Activated CD4-positive, alpha-beta T cell treated with anti-CD3 and anti-CD28 coated beads, Interleukin-2, amount 10 ng/mL, durations not matched to agents 7 days and 5 days (primary cell): ENCODE results near the gene HBD. TPM values are rescaled to one million over a fixed set of nuclear protein-coding genes. Genes with fewer than 3 reads are reported as not detected.
"Not testable (repeated sequence)": the region's sequence is repeated elsewhere in the genome, so short reads cannot be mapped to it uniquely, and the experiment has no call there.

ENCODE experiments used
- CTCF ChIA-PET: fragments of 350-600 bp; sonication (Branson Sonifier 250); formaldehyde crosslinking; loops from one replicate; lab custom pipeline; 2021; ENCODE audit warnings: antibody characterized with exemption; lab: Charles Lee
- POLR2A ChIA-PET: fragments of 350-600 bp; sonication (Branson Sonifier 250); formaldehyde crosslinking; loops from one replicate; lab custom pipeline; 2021; ENCODE audit warnings: antibody characterized with exemption; lab: Charles Lee
- DNase-seq: peaks from one replicate; pipeline ENCODE4 v3.0.0-alpha.2; 2020
- H3K27ac Mint-ChIP-seq: one replicate; pipeline ENCODE4 v1.8.0; 2021; ENCODE audit warnings: mild to moderate bottlenecking, moderate library complexity, mixed read lengths
- H3K27me3 Mint-ChIP-seq: one replicate; pipeline ENCODE4 v1.8.0; 2021; ENCODE audit warnings: mixed read lengths
- H3K36me3 Mint-ChIP-seq: one replicate; pipeline ENCODE4 v1.8.0; 2021; ENCODE audit warnings: low read depth, mixed read lengths
- H3K4me1 Mint-ChIP-seq: one replicate; pipeline ENCODE4 v1.8.0; 2021; ENCODE audit warnings: mixed read lengths
- H3K4me3 Mint-ChIP-seq: one replicate; pipeline ENCODE4 v1.8.0; 2021; ENCODE audit warnings: mild to moderate bottlenecking, moderate library complexity, mixed read lengths
- H3K9me3 Mint-ChIP-seq: one replicate; pipeline ENCODE4 v1.8.0; 2021; ENCODE audit warnings: mixed read lengths
- total RNA-seq, 2 experiments: library from RNA; stranded (reverse); gene quantifications; one replicate each; pipeline ENCODE4 v1.2.3, GENCODE V29; 2021

HBD gene
- total RNA-seq, 2 experiments from 2014 or later = not detected

DNA sequence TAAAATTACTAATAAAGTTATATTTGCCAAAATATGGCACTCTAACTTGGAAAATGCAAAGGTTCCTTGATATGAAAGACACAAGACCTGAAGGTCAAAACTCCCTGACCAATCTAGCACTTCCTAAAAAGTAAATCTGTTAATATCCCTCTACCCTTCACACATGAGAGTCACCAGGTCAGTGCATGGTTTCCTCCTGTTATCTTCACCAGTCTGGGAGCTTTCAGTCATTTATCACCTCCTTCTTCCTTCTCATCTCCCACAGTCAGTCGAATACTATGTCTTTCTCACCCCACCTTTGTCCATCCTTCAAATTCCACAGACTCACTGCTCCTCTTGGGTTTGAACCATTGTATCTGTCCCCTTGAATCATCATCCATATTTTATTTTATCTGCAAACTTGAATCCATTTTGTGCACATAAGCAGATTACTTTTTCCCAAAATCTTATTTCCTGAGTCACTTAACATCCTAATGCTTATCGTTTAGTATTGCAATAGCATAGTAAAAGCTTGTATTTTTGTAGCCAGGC is 32.8 kb upstream of the HBD start:
- Mint-ChIP-seq H3K27me3 (peaks cover 10% of the 10 kb centered on the region), H3K9me3 (no peaks in the 10 kb centered on the region), H3K27ac (no peak overlapping the region), H3K36me3 (no peaks in the 10 kb centered on the region), H3K4me3 (no peak overlapping the region), H3K4me1 (no peaks in the 10 kb centered on the region)
- POLR2A ChIA-PET = no interaction called here
- DNase-seq = no peak
- CTCF ChIA-PET = interaction anchor here (0.6 kb wide), 1 partner anchor 1344 kb away, joined by 4 read pairs; no protein-coding TSS in a partner anchor

DNA sequence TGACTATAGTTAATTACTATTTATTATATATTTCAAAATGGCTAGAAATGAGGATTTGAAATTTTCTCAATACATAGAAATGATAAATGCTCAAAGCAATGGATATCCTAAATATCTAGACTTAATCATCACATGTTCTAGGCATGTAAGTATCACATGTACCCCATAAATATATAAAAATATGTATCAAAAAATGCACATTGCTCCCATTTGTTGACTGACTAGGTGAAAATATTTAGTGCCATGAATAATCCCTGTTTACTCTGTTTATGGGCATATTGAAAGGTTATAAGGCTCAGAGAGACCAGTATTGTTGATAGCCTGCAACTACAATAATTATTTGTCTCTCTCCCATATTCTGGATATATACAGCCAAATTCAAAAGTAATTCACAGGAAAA is 32.3 kb upstream of the HBD start:
- ChIA-PET CTCF (no interaction called here), POLR2A (no interaction called here)
- no peak overlapping the region for H3K27ac Mint-ChIP-seq
- H3K27me3 Mint-ChIP-seq = peaks cover 10% of the 10 kb centered on the region
- H3K9me3 Mint-ChIP-seq = no peaks in the 10 kb centered on the region
- DNase-seq = no peak
- no peaks in the 10 kb centered on the region for H3K36me3 Mint-ChIP-seq
- no peaks in the 10 kb centered on the region for H3K4me1 Mint-ChIP-seq
- H3K4me3 Mint-ChIP-seq = no peak overlapping the region

DNA sequence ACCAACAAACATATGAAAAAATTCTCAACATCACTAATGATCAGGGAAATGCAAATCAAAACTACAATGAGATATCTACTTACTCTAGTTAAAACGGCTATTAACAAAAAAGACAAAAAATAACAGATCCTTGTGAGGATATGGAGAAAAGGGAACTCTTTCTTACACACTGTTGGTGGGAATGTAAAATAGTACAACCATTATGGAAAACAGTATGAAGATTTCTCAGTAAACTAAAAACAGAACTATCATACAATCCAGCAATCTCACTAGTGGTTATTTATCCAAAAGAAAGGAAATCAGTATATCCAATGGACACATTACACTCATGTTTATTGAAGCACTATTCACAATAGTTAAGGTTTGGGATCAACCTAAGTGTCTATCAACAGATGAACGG is 31.5 kb upstream of the HBD start:
- Mint-ChIP-seq H3K4me1 (no peaks in the 10 kb centered on the region), H3K9me3 (no peaks in the 10 kb centered on the region), H3K27me3 (peaks cover 10% of the 10 kb centered on the region), H3K36me3 (no peaks in the 10 kb centered on the region), H3K4me3 (no peak overlapping the region), H3K27ac (no peak overlapping the region)
- DNase-seq = no peak
- ChIA-PET CTCF (no interaction called here), POLR2A (no interaction called here)

DNA sequence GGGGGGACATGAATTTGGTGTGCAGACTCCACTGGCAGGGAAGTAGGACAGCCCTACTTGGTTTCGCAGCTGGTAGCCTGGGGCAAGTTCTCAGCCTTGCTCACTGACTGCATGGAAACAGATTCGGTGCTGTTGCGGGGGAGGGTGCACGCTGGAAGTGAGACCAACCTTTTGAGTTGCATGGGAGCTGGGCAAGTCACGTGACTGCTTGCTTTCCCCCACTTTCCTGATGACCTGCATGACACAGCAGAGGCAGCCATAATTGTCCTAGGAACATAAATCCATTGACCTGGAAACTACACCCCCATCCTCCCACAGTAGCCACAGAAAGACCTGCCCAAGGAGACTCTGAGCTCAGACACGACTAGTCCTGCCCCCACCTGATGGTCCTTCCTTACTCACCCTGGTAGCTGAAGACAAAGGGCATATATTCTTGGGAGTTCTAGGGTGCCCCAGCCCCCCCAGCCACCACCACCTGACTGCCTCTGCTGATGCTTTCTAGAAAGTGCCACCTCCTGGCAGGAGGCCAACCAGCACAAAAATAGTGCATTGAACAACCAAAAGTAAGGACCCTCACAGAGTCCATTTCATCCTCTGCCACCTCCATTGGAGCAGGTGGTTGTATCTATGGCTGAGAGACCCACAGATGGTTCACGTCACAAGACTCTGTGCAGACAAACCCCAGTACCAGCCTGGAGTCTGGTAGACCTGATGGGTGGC is 24.4 kb upstream of the HBD start:
- ChIA-PET CTCF (no interaction called here), POLR2A (no interaction called here)
- Mint-ChIP-seq H3K4me3 (no peak overlapping the region), H3K27me3 (no peaks in the 10 kb centered on the region), H3K9me3 (no peaks in the 10 kb centered on the region), H3K36me3 (no peaks in the 10 kb centered on the region), H3K4me1 (no peaks in the 10 kb centered on the region), H3K27ac (no peak overlapping the region)
- DNase-seq = no peak

DNA sequence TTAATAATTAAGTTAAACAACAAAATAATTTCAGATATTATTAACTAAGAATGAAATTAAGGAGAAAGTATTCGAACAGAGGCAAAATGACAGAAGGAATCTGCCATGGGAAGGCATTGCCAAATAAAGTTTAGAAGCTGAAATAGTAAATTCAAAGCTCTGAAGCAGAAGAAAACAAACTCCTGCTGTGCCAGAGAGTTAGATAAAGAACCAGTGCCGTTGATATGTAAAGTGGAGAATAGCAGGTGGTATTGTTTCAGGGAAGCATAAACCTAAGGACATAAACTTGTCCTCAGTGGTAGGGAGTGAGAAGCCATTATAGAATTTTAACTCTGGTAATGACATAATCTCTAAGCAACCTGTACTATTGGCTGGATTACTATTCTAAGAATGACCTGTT is 23.0 kb upstream of the HBD start:
- CTCF ChIA-PET = no interaction called here
- H3K27ac Mint-ChIP-seq = no peak overlapping the region

GRCh38 chr11:5254646-5255413 is 20.5 kb upstream of the HBD start, which contains the start of gene HBG2:
Gene HBG2 (minus strand): TSS chr11:5254781. CDS start chr11:5254728, 53 bp downstream.
- H3K27me3 Mint-ChIP-seq, H3K9me3 Mint-ChIP-seq, H3K36me3 Mint-ChIP-seq, H3K27ac Mint-ChIP-seq, H3K4me3 Mint-ChIP-seq, H3K4me1 Mint-ChIP-seq, CTCF ChIA-PET, DNase-seq: not testable (repeated sequence)
- POLR2A ChIA-PET = interaction anchor here (0.7 kb wide), 1 partner anchor 76 kb away, joined by 3 read pairs; no protein-coding TSS in a partner anchor

More for the DNA sequence above, 23.0 kb upstream of the HBD start:
- Mint-ChIP-seq H3K27me3 (no peaks in the 10 kb centered on the region), H3K4me3 (no peak overlapping the region), H3K9me3 (no peaks in the 10 kb centered on the region), H3K36me3 (no peaks in the 10 kb centered on the region), H3K4me1 (no peaks in the 10 kb centered on the region)
- POLR2A ChIA-PET = no interaction called here
- no peak for DNase-seq

GRCh38 chr11:5254023-5254422 is 19.7 kb upstream of the HBD start:
- H3K27me3 Mint-ChIP-seq, H3K4me1 Mint-ChIP-seq, POLR2A ChIA-PET, CTCF ChIA-PET, H3K36me3 Mint-ChIP-seq, H3K9me3 Mint-ChIP-seq, H3K27ac Mint-ChIP-seq, H3K4me3 Mint-ChIP-seq, DNase-seq: not testable (repeated sequence)

- H3K9me3 Mint-ChIP-seq, H3K4me1 Mint-ChIP-seq, H3K36me3 Mint-ChIP-seq, H3K27me3 Mint-ChIP-seq, CTCF ChIA-PET, DNase-seq, H3K4me3 Mint-ChIP-seq, H3K27ac Mint-ChIP-seq, POLR2A ChIA-PET: not testable (repeated sequence)
These were observed 19.2 kb upstream of the HBD start for GRCh38 chr11:5253440-5253839.

DNA sequence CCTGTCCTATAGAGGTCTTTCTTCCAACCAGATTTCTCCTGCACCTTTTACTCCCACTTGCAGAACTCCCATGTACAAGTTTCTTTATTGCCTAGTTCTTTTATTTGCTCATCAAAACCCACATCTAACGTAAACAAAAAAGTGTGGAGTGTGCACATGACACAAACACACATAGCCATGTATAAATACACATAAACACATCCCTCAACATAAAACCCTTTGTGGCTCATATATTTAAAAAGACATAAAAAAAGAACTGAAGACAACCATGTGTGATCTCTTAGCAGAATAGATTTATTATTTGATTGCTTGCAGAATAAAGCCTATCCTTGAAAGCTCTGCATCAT is 18.6 kb upstream of the HBD start:
- DNase-seq = no peak
- CTCF ChIA-PET = no interaction called here
- Mint-ChIP-seq H3K36me3 (no peaks in the 10 kb centered on the region), H3K4me1 (no peaks in the 10 kb centered on the region), H3K4me3 (no peak overlapping the region), H3K27me3 (no peaks in the 10 kb centered on the region), H3K27ac (no peak overlapping the region), H3K9me3 (no peaks in the 10 kb centered on the region)
- POLR2A ChIA-PET = no interaction called here

DNA sequence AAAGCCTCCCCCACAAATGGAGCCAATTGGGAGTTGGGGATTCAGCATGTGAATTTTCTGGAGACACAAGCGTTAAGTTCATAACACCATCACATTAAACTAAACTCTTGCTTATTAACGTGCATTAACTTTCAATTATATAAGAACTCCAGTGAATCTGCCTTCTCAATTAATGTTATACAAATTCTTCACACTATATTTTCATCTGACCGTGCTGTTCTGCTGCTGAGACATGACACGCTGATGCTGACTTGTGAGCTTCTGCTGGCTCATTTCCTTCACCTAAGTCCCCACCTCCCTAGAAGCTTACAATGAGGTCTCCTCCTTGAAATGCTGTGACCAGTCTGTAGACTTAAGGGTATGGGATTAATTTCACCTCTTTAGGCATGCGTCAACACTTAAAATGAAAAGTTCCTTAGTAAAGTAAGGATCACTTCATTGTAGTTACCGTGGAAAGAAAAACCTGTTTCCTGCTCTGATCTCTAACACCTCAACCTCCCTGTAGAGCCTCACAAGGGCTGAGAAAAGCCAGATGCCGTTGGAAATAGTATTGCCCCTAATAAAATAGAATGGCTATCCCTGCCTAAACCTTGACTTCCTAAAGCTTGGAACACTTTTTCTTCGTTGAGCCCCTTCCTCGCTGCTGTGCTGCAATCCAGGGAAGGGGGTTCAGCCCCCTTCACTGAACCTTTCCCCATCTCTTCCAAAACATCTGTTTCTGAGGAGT is 18.1 kb upstream of the HBD start:
- no peak for DNase-seq
- Mint-ChIP-seq H3K9me3 (no peaks in the 10 kb centered on the region), H3K4me3 (no peak overlapping the region), H3K4me1 (no peaks in the 10 kb centered on the region), H3K36me3 (no peaks in the 10 kb centered on the region), H3K27me3 (no peaks in the 10 kb centered on the region), H3K27ac (no peak overlapping the region)
- CTCF ChIA-PET = no interaction called here
- POLR2A ChIA-PET = interaction anchor here (0.5 kb wide), 1 partner anchor 79 kb away, joined by 3 read pairs; no protein-coding TSS in a partner anchor

DNA sequence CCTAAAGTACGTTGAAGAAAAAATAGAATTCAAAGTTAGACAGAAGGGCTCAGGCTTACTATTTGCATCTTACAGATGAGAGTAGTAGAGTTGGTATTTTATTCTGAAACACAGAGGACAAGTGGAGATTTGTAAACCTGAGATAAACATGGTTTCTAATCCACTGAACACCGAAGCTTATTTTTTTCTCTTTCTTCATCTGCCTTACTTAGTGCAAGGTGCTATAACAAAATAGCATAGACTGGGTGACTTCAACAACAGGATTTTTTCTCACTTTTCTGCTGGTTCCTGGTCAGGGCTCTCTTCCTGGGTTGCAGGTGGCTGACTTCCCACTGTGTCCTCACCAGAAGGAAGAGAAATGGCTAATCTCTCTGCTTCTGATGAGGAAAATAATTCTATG is 17.5 kb upstream of the HBD start:
- Mint-ChIP-seq H3K27ac (no peak overlapping the region), H3K27me3 (no peaks in the 10 kb centered on the region), H3K9me3 (no peaks in the 10 kb centered on the region), H3K36me3 (no peaks in the 10 kb centered on the region), H3K4me3 (no peak overlapping the region), H3K4me1 (no peaks in the 10 kb centered on the region)
- no peak for DNase-seq
- ChIA-PET CTCF (no interaction called here), POLR2A (interaction anchor here (0.5 kb wide), 1 partner anchor 80 kb away, joined by 3 read pairs; no protein-coding TSS in a partner anchor)

GRCh38 chr11:5250543-5251204 is 16.4 kb upstream of the HBD start:
- H3K27me3 Mint-ChIP-seq = no peaks in the 10 kb centered on the region
- CTCF ChIA-PET = no interaction called here
- no peak for DNase-seq
- H3K9me3 Mint-ChIP-seq = no peaks in the 10 kb centered on the region
- POLR2A ChIA-PET = no interaction called here
- no peak overlapping the region for H3K27ac Mint-ChIP-seq
- H3K4me3 Mint-ChIP-seq = no peak overlapping the region
- no peaks in the 10 kb centered on the region for H3K4me1 Mint-ChIP-seq
- no peaks in the 10 kb centered on the region for H3K36me3 Mint-ChIP-seq
